ENCODE results near the gene GRIP1.

- TF ChIP-seq CTCF (IDR thresholded peaks at IDR 0.05; ENCODE audit: low read length) (no peak), EZH2 (optimal IDR thresholded peaks at IDR 0.05; ENCODE audit: low read depth, low read length) (no peak)
Observed at GRCh38 chr12:66668311-66668710, 10.6 kb downstream of the GRIP1 start.
